K562 (cell line): Measurements from ENCODE around the gene CWF19L1. TPM values are rescaled to one million over a fixed set of nuclear protein-coding genes. Genes with fewer than 3 reads are reported as not detected.

Experiments
- ATAC-seq: fragments of 200-7000 bp; cut with Tn5 transposase; 3 replicates; pipeline ENCODE4 v1.9.1; 2020; ENCODE audit warnings: moderate library complexity
- BruUV-seq: library from RNA; stranded (reverse); fragments of 400-500 nt; replicated peaks from 2 replicates; lab custom pipeline; 2021; lab: Mats Ljungman, UMichigan
- CTCF ChIA-PET: fragments of 300-600 bp; formaldehyde crosslinking; extraction: SDS; loops from one replicate; lab custom pipeline; 2021; ENCODE audit warnings: low intra/inter-chr PET ratio; lab: Yijun Ruan, JAX
- POLR2A ChIA-PET: fragments of 300-600, 350-650 bp; sonication (Branson Sonifier 250); formaldehyde crosslinking; extraction: SDS; loops from one replicate; lab custom pipeline; 2021; ENCODE audit warnings: antibody characterized with exemption, inconsistent platforms; lab: Yijun Ruan, JAX
- DNase-seq, 4 experiments: peaks; one replicate each; pipeline versions ENCODE4 v3.0.0 to v3.0.0-alpha.2; 2011 to 2018; ENCODE audit warnings: low spot score in 3 of 4, mixed read lengths in 3 of 4; ENCODE audit errors: extremely low read depth in 1 of 4
- FAIRE-seq: peaks from 2 replicates; lab custom pipeline; 2011; peaks lifted over from hg19 to GRCh38; lab: Jason Lieb, UNC
- H2AFZ ChIP-seq: 2 replicates; pipeline ENCODE4 v1.6.0; 2011; ENCODE audit warnings: low read depth, low read length, control low read depth, inconsistent platforms
- H3K27ac ChIP-seq: fragments of 200-600 bp; 3 replicates; pipeline ENCODE4 v1.8.0; 2011; ENCODE audit warnings: low read depth, mild to moderate bottlenecking, control low read depth, inconsistent platforms, low read length, moderate library complexity, mixed read lengths; ENCODE audit errors: extremely low read depth
- H3K27me3 ChIP-seq, 2 experiments: fragments of 300-600 bp in 1 of 2; 2 replicates in 1 of 2; 3 replicates in 1 of 2; pipeline versions ENCODE4 v1.6.0 to v1.8.0; 2011; ENCODE audit warnings: inconsistent platforms in 2 of 2, low read length in 2 of 2, mild to moderate bottlenecking in 1 of 2, mixed read lengths in 1 of 2, moderate library complexity in 1 of 2; ENCODE audit not compliant: control insufficient read depth in 2 of 2, insufficient read depth in 2 of 2
- H3K36me3 ChIP-seq: fragments of 300-600 bp; 3 replicates; pipeline ENCODE4 v1.8.0; 2011; ENCODE audit warnings: mild to moderate bottlenecking, low read length, inconsistent platforms; ENCODE audit not compliant: control insufficient read depth, insufficient read depth
- H3K4me1 ChIP-seq, 2 experiments: fragments of 200-600 bp in 1 of 2; replicated peaks in 1 of 2; 2 replicates in 1 of 2; 3 replicates in 1 of 2; pipeline versions ENCODE4 v1.5.1 to v1.8.0; 2011; ENCODE audit warnings: inconsistent platforms in 2 of 2, low read length in 2 of 2, mild to moderate bottlenecking in 1 of 2, mixed read lengths in 1 of 2, moderate library complexity in 1 of 2; ENCODE audit not compliant: control insufficient read depth in 2 of 2, insufficient read depth in 2 of 2
- H3K4me2 ChIP-seq: 2 replicates; pipeline ENCODE4 v1.6.1; 2011; ENCODE audit warnings: low read length, control low read depth, inconsistent platforms, mixed read lengths; ENCODE audit not compliant: insufficient read depth
- H3K4me3 ChIP-seq: fragments of 200-600 bp; sonication (generic), shearing (Covaris generic); 2 replicates; pipeline ENCODE4 v1.5.1; 2016; ENCODE audit warnings: control low read depth, inconsistent platforms
- H3K79me2 ChIP-seq: fragments of 200-600 bp; 3 replicates; pipeline ENCODE4 v1.8.0; 2011; ENCODE audit warnings: low read length, inconsistent platforms; ENCODE audit not compliant: control insufficient read depth, insufficient read depth
- H3K9ac ChIP-seq, 2 experiments: 2 replicates each; pipeline versions ENCODE4 v1.6.0 to v1.6.1; 2011; ENCODE audit warnings: low read depth in 2 of 2, low read length in 2 of 2, control low read depth in 1 of 2, inconsistent platforms in 1 of 2, mild to moderate bottlenecking in 1 of 2, mixed read lengths in 1 of 2; ENCODE audit not compliant: insufficient read depth in 1 of 2
- H3K9me1 ChIP-seq: one replicate; pipeline ENCODE4 v1.6.0; 2011; ENCODE audit warnings: inconsistent platforms, mild to moderate bottlenecking, low read length, moderate library complexity; ENCODE audit not compliant: control insufficient read depth, insufficient read depth
- H3K9me3 ChIP-seq: replicated peaks from 2 replicates; pipeline ENCODE4 v1.5.1; 2011; ENCODE audit warnings: low read depth, low read length, inconsistent platforms; ENCODE audit not compliant: control insufficient read depth, insufficient read depth
- H4K20me1 ChIP-seq: replicated peaks from 2 replicates; pipeline ENCODE4 v1.6.1; 2011; ENCODE audit warnings: low read length, inconsistent platforms, mixed read lengths; ENCODE audit not compliant: control insufficient read depth, insufficient read depth
- BRF1 ChIP-seq: IDR thresholded peaks from 3 replicates; pipeline ENCODE4 v1.6.1; 2011; ENCODE audit warnings: borderline replicate concordance, mild to moderate bottlenecking; ENCODE audit not compliant: insufficient read length; ENCODE audit errors: extremely low read depth
- GABPA ChIP-seq: fragments of 200-800 bp; sonication (Bioruptor generic); conservative IDR thresholded peaks from 2 replicates; pipeline ENCODE4 v1.6.1; 2016; ENCODE audit warnings: low read depth, missing genetic modification characterization, missing compliant biosample characterization
- GATAD2A ChIP-seq: fragments of 450-650 bp; IDR thresholded peaks from 2 replicates; pipeline ENCODE4 v1.6.1; 2017
- HNRNPL ChIP-seq: fragments of 200-400 bp; formaldehyde crosslinking; IDR thresholded peaks from 2 replicates; pipeline ENCODE4 v1.6.1; 2017; ENCODE audit warnings: low read depth, mild to moderate bottlenecking, low read length
- LEF1 ChIP-seq: fragments of 450-650 bp; IDR thresholded peaks from 2 replicates; pipeline ENCODE4 v1.6.1; 2016; ENCODE audit warnings: mild to moderate bottlenecking
- MCM5 ChIP-seq: fragments of 450-650 bp; IDR thresholded peaks from 2 replicates; pipeline ENCODE4 v1.6.1; 2016; ENCODE audit warnings: low read depth
- NEUROD1 ChIP-seq: fragments of 150-350 bp; IDR thresholded peaks from 2 replicates; pipeline ENCODE4 v1.6.1; 2014; ENCODE audit warnings: borderline replicate concordance, low read length, low read depth; ENCODE audit not compliant: partially characterized antibody
- PHF21A ChIP-seq: fragments of 450-650 bp; IDR thresholded peaks from 2 replicates; pipeline ENCODE4 v1.6.1; 2017; ENCODE audit warnings: low read depth, borderline replicate concordance
- PTTG1 ChIP-seq: fragments of 450-650 bp; IDR thresholded peaks from 2 replicates; pipeline ENCODE4 v1.6.1; 2016; ENCODE audit warnings: low read depth, mild to moderate bottlenecking, missing genetic modification characterization, missing compliant biosample characterization
- RFX1 ChIP-seq: fragments of 450-650 bp; IDR thresholded peaks from 2 replicates; pipeline ENCODE4 v1.6.1; 2016; ENCODE audit warnings: mild to moderate bottlenecking, moderate library complexity
- TRIM25 ChIP-seq: fragments of 450-650 bp; IDR thresholded peaks from 2 replicates; pipeline ENCODE4 v1.7.0; 2016; ENCODE audit warnings: borderline replicate concordance
- U2AF2 ChIP-seq: fragments of 200-400 bp; formaldehyde crosslinking; optimal IDR thresholded peaks from 2 replicates; pipeline ENCODE3; 2017; ENCODE audit warnings: low read depth, mild to moderate bottlenecking, low read length
- ZNF263 ChIP-seq: sonication (generic); formaldehyde crosslinking; IDR thresholded peaks from 2 replicates; pipeline ENCODE4 v1.8.0; 2022; ENCODE audit warnings: mild to moderate bottlenecking, missing genetic modification reagents, borderline replicate concordance
- ZNF79 ChIP-seq: fragments of 250-450 bp; sonication (Bioruptor Pico); IDR thresholded peaks from 2 replicates; pipeline ENCODE4 v1.4.0; 2020; ENCODE audit warnings: low read depth, mild to moderate bottlenecking, moderate library complexity
- WGBS: fragments of 100-300 bp; shearing (Covaris generic); methylation state at CpG from one replicate; pipeline ENCODE4 v1.1.6; 2016; ENCODE audit warnings: low coverage, mixed read lengths; ENCODE audit not compliant: insufficient coverage; ENCODE audit errors: missing lambda C conversion rate; 5-methylcytosine and 5-hydroxymethylcytosine counted together
- in situ Hi-C: fragments of 300-500 bp; cut with MboI; formaldehyde crosslinking; loops from 4 replicates; pipeline ENCODE4 v1.15.0; 2018; ENCODE audit warnings: inconsistent platforms, mixed read lengths
- intact Hi-C: fragments of 100-400 bp; cut with micrococcal nuclease; formaldehyde crosslinking; loops from 2 replicates; pipeline ENCODE4 v1.14.2; 2022
- polyA plus RNA-seq, 8 experiments: library from polyadenylated mRNA; depleted of rRNA in 4 of 8; stranded (reverse) in 5 of 8; unstranded in 3 of 8; fragments of >200 nt; fragmentation: Nextera tagmentation in 2 of 8; fragmentation: Illumina TruSeq in 1 of 8; extraction: Ambion mirVana in 2 of 8; extraction: Trizol in 1 of 8; gene quantifications; 2 replicates each; pipeline versions ENCODE4 v1.2.1 to v1.2.3, GENCODE V29; 2011 to 2014; ENCODE audit warnings: inconsistent platforms in 1 of 8, missing spikeins in 1 of 8
- total RNA-seq, 7 experiments: library from RNA; depleted of rRNA in 6 of 7; stranded (reverse); fragments of >200 nt in 6 of 7; fragmentation: Illumina TruSeq in 2 of 7; extraction: Trizol in 2 of 7; gene quantifications; 2 replicates each; pipeline versions ENCODE4 v1.2.1 to v1.2.3, GENCODE V29; 2011 to 2021; ENCODE audit warnings: low replicate concordance in 1 of 7

Gene CWF19L1
- total and polyA plus RNA-seq, 9 of the 15 experiments (the other 6 are each of a cell fraction or from before 2014, with no cell fraction given): 19.5 to 49.9 (median 30.9) TPM

- FAIRE-seq (peak; percentile 51), ATAC-seq (no peak), DNase-seq (no peak)
- no peak for TF ChIP-seq PHF21A
- TF ChIP-seq LEF1: no peak
- TF ChIP-seq PTTG1 (tag): no peak
- no peak for TF ChIP-seq GATAD2A
- TF ChIP-seq HNRNPL: no peak
- no peak for TF ChIP-seq U2AF2
- no peak for TF ChIP-seq ZNF79 (CRISPR knock-in tag)
- no peak for TF ChIP-seq RFX1
- TF ChIP-seq BRF1: no peak
- no peak for TF ChIP-seq GABPA (tag)
- TF ChIP-seq ZNF263 (CRISPR knock-in tag): no peak
- no peak for TF ChIP-seq TRIM25
- TF ChIP-seq MCM5: no peak
- TF ChIP-seq NEUROD1: no peak
- Histone ChIP-seq H3K9me1 (no peaks in the 10 kb centered on the region), H2AFZ (no peak overlapping the region), H4K20me1 (no peaks in the 10 kb centered on the region), H3K4me2 (peak overlapping the region; percentile 94), H3K27ac (peak overlapping the region; percentile 98), H3K27me3 (no peaks in the 10 kb centered on the region), H3K4me1 (peaks cover 0 to 6% of the 10 kb centered on the region in 2 experiments; a peak in 2 of 5 replicates), H3K9ac (peak overlapping the region in 1 of 2 experiments; percentile 96; a peak in 2 of 4 replicates), H3K9me3 (no peaks in the 10 kb centered on the region), H3K36me3 (peaks cover 52% of the 10 kb centered on the region; the same call in 2 of the 3 replicates), H3K79me2 (peaks cover 78% of the 10 kb centered on the region), H3K4me3 (peak overlapping the region; percentile 84)
- WGBS: 0% methylated on average over 1 of the region's 1 CpG
- CTCF ChIA-PET: no interaction called here
- intact Hi-C loops: no loop called here
- POLR2A ChIA-PET: no interaction called here
- in situ Hi-C loops: no loop called here
- no TSS peak for BruUV-seq
These were observed 83.0 kb downstream of the CWF19L1 start for GRCh38 chr10:100184426-100184825.
